Measurements from ENCODE around the gene PDYN. TPM values are rescaled to one million over a fixed set of nuclear protein-coding genes. Genes with fewer than 3 reads are reported as not detected.

PDYN gene
- total RNA-seq, 4 donors from 2014 or later: not detected

GRCh38 chr20:1951436-1952115, 42.3 kb downstream of the PDYN start:
- intact Hi-C loops (cut with DNase I; ENCODE audit: low total_unique reads) (no loop called here), in situ Hi-C loops (cut with MboI; ENCODE audit: low pct_ligation_motif_present in 1 of 4, low pct_unique_long_range_greater_than_20kb in 1 of 4, low sequenced_read_pairs in 3 of 4) (no loop called here)
- H3K27ac ChIP-seq: no peak overlapping the region
- H3K27me3 ChIP-seq: peaks cover 12% of the 10 kb centered on the region
- no peak overlapping the region for H3K4me3 ChIP-seq
- H3K4me1 ChIP-seq: peaks cover 0 to 15% (median 8%) of the 10 kb centered on the region in 4 donors
- no peak for DNase-seq
- WGBS, 2 donors (ENCODE audit: low coverage in 1 of 2): 78 to 81% methylated on average over 2 to 11 of the region's 11 CpGs
- no peak for TF ChIP-seq POLR2A (IDR thresholded peaks at IDR 0.05)
- no peak for TF ChIP-seq CTCF (IDR thresholded peaks at IDR 0.05)
- no peak for TF ChIP-seq POLR2AphosphoS5 (IDR thresholded peaks at IDR 0.05)
- no peak for TF ChIP-seq EP300 (IDR thresholded peaks at IDR 0.05; ENCODE audit: low read depth)
- no peaks in the 10 kb centered on the region for H3K36me3 ChIP-seq
- no peaks in the 10 kb centered on the region for H3K9me3 ChIP-seq

GRCh38 chr20:1950836-1951235, 43.0 kb downstream of the PDYN start:
- intact Hi-C loops (cut with DNase I; ENCODE audit: low total_unique reads) (no loop called here), in situ Hi-C loops (cut with MboI; ENCODE audit: low pct_ligation_motif_present in 1 of 4, low pct_unique_long_range_greater_than_20kb in 1 of 4, low sequenced_read_pairs in 3 of 4) (no loop called here)
- Histone ChIP-seq H3K9me3 (no peaks in the 10 kb centered on the region), H3K27ac (no peak overlapping the region), H3K4me1 (peaks cover 0 to 22% (median 12%) of the 10 kb centered on the region in 4 donors), H3K4me3 (no peak overlapping the region), H3K27me3 (peaks cover 12% of the 10 kb centered on the region), H3K36me3 (no peaks in the 10 kb centered on the region)
- DNase-seq: no peak
- 87 to 88% methylated on average over 6 to 7 of the region's 7 CpGs for WGBS, 2 donors (ENCODE audit: low coverage in 1 of 2)
- no peak for TF ChIP-seq CTCF (IDR thresholded peaks at IDR 0.05)
- TF ChIP-seq POLR2A (IDR thresholded peaks at IDR 0.05): no peak
- no peak for TF ChIP-seq EP300 (IDR thresholded peaks at IDR 0.05; ENCODE audit: low read depth)
- TF ChIP-seq POLR2AphosphoS5 (IDR thresholded peaks at IDR 0.05): no peak

- 67 to 68% methylated on average over 1 to 2 of the region's 2 CpGs for WGBS, 2 donors (ENCODE audit: low coverage in 1 of 2)
- no peak for TF ChIP-seq EP300 (IDR thresholded peaks at IDR 0.05; ENCODE audit: low read depth)
- no peak for TF ChIP-seq CTCF (IDR thresholded peaks at IDR 0.05)
- TF ChIP-seq POLR2AphosphoS5 (IDR thresholded peaks at IDR 0.05): no peak
- TF ChIP-seq POLR2A (IDR thresholded peaks at IDR 0.05): no peak
- H3K4me3 ChIP-seq: no peak overlapping the region
- in situ Hi-C loops (cut with MboI; ENCODE audit: low pct_ligation_motif_present in 1 of 4, low pct_unique_long_range_greater_than_20kb in 1 of 4, low sequenced_read_pairs in 3 of 4) (no loop called here), intact Hi-C loops (cut with DNase I; ENCODE audit: low total_unique reads) (no loop called here)
- H3K4me1 ChIP-seq: peaks cover 0 to 27% (median 17%) of the 10 kb centered on the region in 4 donors
- H3K27me3 ChIP-seq: peaks cover 12% of the 10 kb centered on the region
- no peaks in the 10 kb centered on the region for H3K36me3 ChIP-seq
- no peak for DNase-seq
- H3K27ac ChIP-seq: no peak overlapping the region
- H3K9me3 ChIP-seq: no peaks in the 10 kb centered on the region
Observed at GRCh38 chr20:1949347-1950100, 44.3 kb downstream of the PDYN start.

GRCh38 chr20:1947535-1947846, 46.4 kb downstream of the PDYN start:
- Histone ChIP-seq H3K36me3 (no peaks in the 10 kb centered on the region), H3K4me1 (peaks cover 0 to 36% (median 17%) of the 10 kb centered on the region in 4 donors), H3K27ac (peak overlapping the region in 3 of 4 donors; percentile 1 to 48 (median 10)), H3K9me3 (no peaks in the 10 kb centered on the region), H3K4me3 (no peak overlapping the region), H3K27me3 (peaks cover 12% of the 10 kb centered on the region)
- 56 to 63% methylated on average over 3 to 14 of the region's 14 CpGs for WGBS, 2 donors (ENCODE audit: low coverage in 1 of 2)
- intact Hi-C loops (cut with DNase I; ENCODE audit: low total_unique reads): no loop called here
- in situ Hi-C loops (cut with MboI; ENCODE audit: low pct_ligation_motif_present in 1 of 4, low pct_unique_long_range_greater_than_20kb in 1 of 4, low sequenced_read_pairs in 3 of 4): no loop called here
- TF ChIP-seq POLR2AphosphoS5 (IDR thresholded peaks at IDR 0.05) (no peak), CTCF (IDR thresholded peaks at IDR 0.05) (no peak), POLR2A (IDR thresholded peaks at IDR 0.05) (no peak), EP300 (IDR thresholded peaks at IDR 0.05; ENCODE audit: low read depth) (no peak)
- DNase-seq: no peak
